HepG2 (cell line): ENCODE results near the gene AANAT. TPM values are rescaled to one million over a fixed set of nuclear protein-coding genes. Genes with fewer than 3 reads are reported as not detected.

Experiments
- AFF4 ChIP-seq: sonication (generic); formaldehyde crosslinking; IDR thresholded peaks from 2 replicates; pipeline ENCODE4 v1.4.0; 2020; ENCODE audit warnings: missing genetic modification reagents
- AKAP8 ChIP-seq: sonication (generic); formaldehyde crosslinking; IDR thresholded peaks from 2 replicates; pipeline ENCODE4 v1.5.1; 2020; ENCODE audit warnings: mild to moderate bottlenecking, missing genetic modification reagents
- MED13 ChIP-seq: sonication (generic); formaldehyde crosslinking; IDR thresholded peaks from 2 replicates; pipeline ENCODE4 v1.5.0; 2020; ENCODE audit warnings: missing genetic modification reagents
- NFKB2 ChIP-seq: sonication (generic); formaldehyde crosslinking; IDR thresholded peaks from 2 replicates; pipeline ENCODE4 v1.4.0; 2020; ENCODE audit warnings: missing genetic modification reagents, borderline replicate concordance
- NR2F1 ChIP-seq, 2 experiments: fragments of 450-650 bp in 1 of 2; formaldehyde crosslinking in 1 of 2; IDR thresholded peaks; 2 replicates each; pipeline versions ENCODE4 v1.5.0 to v1.6.1; 2016 to 2020; ENCODE audit warnings: mild to moderate bottlenecking in 1 of 2, missing compliant biosample characterization in 1 of 2, missing genetic modification reagents in 1 of 2, moderate library complexity in 1 of 2
- PBX2 ChIP-seq: IDR thresholded peaks from 2 replicates; pipeline ENCODE4 v1.6.1; 2016; ENCODE audit warnings: control low read depth
- PHF5A ChIP-seq: IDR thresholded peaks from one replicate; pipeline ENCODE4 v1.6.1; 2018; ENCODE audit warnings: low read depth, missing genetic modification reagents; ENCODE audit not compliant: unreplicated experiment
- RXRB ChIP-seq: IDR thresholded peaks from 2 replicates; pipeline ENCODE4 v1.6.1; 2016; ENCODE audit warnings: borderline replicate concordance, missing genetic modification reagents, missing compliant biosample characterization
- SP140L ChIP-seq: sonication (generic); formaldehyde crosslinking; IDR thresholded peaks from 2 replicates; pipeline ENCODE4 v1.4.0; 2020; ENCODE audit warnings: missing genetic modification reagents, borderline replicate concordance
- SUZ12 ChIP-seq: fragments of 150-350 bp; IDR thresholded peaks from 2 replicates; pipeline ENCODE4 v1.6.1; 2014; ENCODE audit warnings: low read depth, low read length
- THAP9 ChIP-seq: sonication (generic); formaldehyde crosslinking; IDR thresholded peaks from 2 replicates; pipeline ENCODE4; 2020; ENCODE audit warnings: missing genetic modification reagents, mild to moderate bottlenecking, borderline replicate concordance
- ZFP62 ChIP-seq: sonication (generic); formaldehyde crosslinking; IDR thresholded peaks from 2 replicates; pipeline ENCODE4 v1.4.0; 2020; ENCODE audit warnings: missing genetic modification reagents
- ZKSCAN1 ChIP-seq: fragments of 150-350 bp; IDR thresholded peaks from 2 replicates; pipeline ENCODE4 v1.6.1; 2014; ENCODE audit warnings: low read length
- ZNF101 ChIP-seq: sonication (generic); formaldehyde crosslinking; IDR thresholded peaks from 2 replicates; pipeline ENCODE4 v1.4.0; 2020; ENCODE audit warnings: mild to moderate bottlenecking, low read depth, missing genetic modification reagents, borderline replicate concordance
- ZNF383 ChIP-seq: sonication (generic); formaldehyde crosslinking; IDR thresholded peaks from 2 replicates; pipeline ENCODE4 v1.4.0; 2020; ENCODE audit warnings: missing genetic modification reagents, mild to moderate bottlenecking, borderline replicate concordance
- ZNF589 ChIP-seq: sonication (generic); formaldehyde crosslinking; conservative IDR thresholded peaks from 2 replicates; pipeline ENCODE4 v1.8.0; 2022; ENCODE audit warnings: mild to moderate bottlenecking, moderate library complexity, missing genetic modification reagents
- ZNF773 ChIP-seq: sonication (generic); formaldehyde crosslinking; IDR thresholded peaks from 2 replicates; pipeline ENCODE4 v1.4.0; 2020; ENCODE audit warnings: missing genetic modification reagents, borderline replicate concordance
- ZSCAN25 ChIP-seq: sonication (generic); formaldehyde crosslinking; IDR thresholded peaks from 2 replicates; pipeline ENCODE4 v1.8.0; 2022; ENCODE audit warnings: mild to moderate bottlenecking, missing genetic modification reagents
- ZXDC ChIP-seq: sonication (generic); formaldehyde crosslinking; IDR thresholded peaks from 2 replicates; pipeline ENCODE4 v1.5.0; 2020; ENCODE audit warnings: mild to moderate bottlenecking, missing genetic modification reagents
- polyA plus RNA-seq, 8 experiments: library from polyadenylated mRNA; depleted of rRNA in 3 of 8; stranded (reverse) in 7 of 8; unstranded in 1 of 8; fragments of >200 nt; fragmentation: Illumina TruSeq in 4 of 8; extraction: Trizol in 4 of 8; gene quantifications; 2 replicates each; pipeline versions ENCODE4 v1.2.1 to v1.2.3, GENCODE V29; 2011 to 2016; ENCODE audit warnings: low read depth in 4 of 8, missing spikeins in 1 of 8, mixed read lengths in 1 of 8; ENCODE audit not compliant: insufficient read depth in 1 of 8
- total RNA-seq, 5 experiments: library from RNA; depleted of rRNA; stranded (reverse); fragments of >200 nt; fragmentation: Illumina TruSeq; extraction: Trizol; gene quantifications; 2 replicates each; pipeline ENCODE4 v1.2.3, GENCODE V29; 2016; ENCODE audit warnings: low read depth in 1 of 5

AANAT gene
- total and polyA plus RNA-seq, 2 of the 13 experiments (the other 11 are each of a cell fraction or from before 2014, with no cell fraction given): 0.07 TPM; not detected in 1

- TF ChIP-seq NR2F1 (CRISPR knock-in tag; IDR thresholded peaks at IDR 0.05) (peak; percentile 58 to 70; a peak in 2 of 4 replicates), NFKB2 (CRISPR knock-in tag) (peak; percentile 55; the same call in 1 of the 2 replicates), ZNF773 (no peak), MED13 (CRISPR knock-in tag) (no peak), SUZ12 (no peak), PHF5A (CRISPR knock-in tag) (no peak), ZXDC (no peak), AKAP8 (peak; percentile 67; the same call in 1 of the 2 replicates), ZNF101 (CRISPR knock-in tag) (no peak), ZNF589 (0 out of 2 replicates have a peak, but pooled peaks have one; percentile 44), ZFP62 (no peak), ZSCAN25 (peak; percentile 100), RXRB (CRISPR knock-in tag) (peak; percentile 92), AFF4 (CRISPR knock-in tag) (peak; percentile 81; the same call in 1 of the 2 replicates), ZNF383 (no peak), THAP9 (CRISPR knock-in tag) (peak; percentile 37; the same call in 1 of the 2 replicates), PBX2 (CRISPR knock-in tag) (no peak), SP140L (CRISPR knock-in tag) (no peak), ZKSCAN1 (no peak)
Observed at GRCh38 chr17:76499267-76499667, 31.9 kb downstream of the AANAT start (continued).
